Hepatocyte (in vitro differentiated cells): ENCODE data around the gene TNS3. TPM values are rescaled to one million over a fixed set of nuclear protein-coding genes. Genes with fewer than 3 reads are reported as not detected.

Experiments
- DNase-seq: peaks from one replicate; pipeline ENCODE4 v3.0.0-alpha.2; 2016; ENCODE audit warnings: low spot score
- H2AFZ ChIP-seq: fragments of 200-600 bp; sonication (generic); 2 replicates; pipeline ENCODE4 v1.6.0; 2016; ENCODE audit warnings: antibody characterized with exemption, mild to moderate bottlenecking
- H3K27ac ChIP-seq: fragments of 200-600 bp; sonication (generic); 2 replicates; pipeline ENCODE4 v1.5.1; 2016; ENCODE audit warnings: mild to moderate bottlenecking
- H3K27me3 ChIP-seq: fragments of 200-600 bp; sonication (generic); 2 replicates; pipeline ENCODE4 v1.6.1; 2016
- H3K36me3 ChIP-seq: fragments of 200-600 bp; sonication (generic); replicated peaks from 2 replicates; pipeline ENCODE4 v1.5.1; 2016; ENCODE audit warnings: low read depth; ENCODE audit not compliant: insufficient read depth
- H3K4me1 ChIP-seq: fragments of 200-600 bp; sonication (generic); 2 replicates; pipeline ENCODE4 v1.5.1; 2016; ENCODE audit warnings: mild to moderate bottlenecking, moderate library complexity; ENCODE audit not compliant: insufficient read depth
- H3K4me2 ChIP-seq: fragments of 200-600 bp; sonication (generic); 2 replicates; pipeline ENCODE4 v1.6.0; 2016
- H3K4me3 ChIP-seq: fragments of 200-600 bp; sonication (generic); 2 replicates; pipeline ENCODE4 v1.5.1; 2016; ENCODE audit warnings: mild to moderate bottlenecking
- H3K79me2 ChIP-seq: fragments of 200-600 bp; sonication (generic); 2 replicates; pipeline ENCODE4 v1.6.0; 2017; ENCODE audit warnings: mild to moderate bottlenecking
- H3K9me2 ChIP-seq: fragments of 200-600 bp; sonication (generic); replicated peaks from 2 replicates; pipeline ENCODE4 v1.6.0; 2017; ENCODE audit warnings: mild to moderate bottlenecking; ENCODE audit not compliant: insufficient read depth
- H3K9me3 ChIP-seq: fragments of 200-600 bp; sonication (generic); 2 replicates; pipeline ENCODE4 v1.5.1; 2016; ENCODE audit warnings: low read depth, mild to moderate bottlenecking
- H4K20me1 ChIP-seq: fragments of 200-600 bp; sonication (generic); 2 replicates; pipeline ENCODE4 v1.6.0; 2016; ENCODE audit warnings: mild to moderate bottlenecking; ENCODE audit not compliant: insufficient read depth, poor library complexity, severe bottlenecking
- CTCF ChIP-seq: fragments of 200-600 bp; sonication (generic); IDR thresholded peaks from 2 replicates; pipeline ENCODE4 v1.5.1; 2016; ENCODE audit warnings: antibody characterized with exemption, mild to moderate bottlenecking; ENCODE audit not compliant: poor library complexity
- EZH2 ChIP-seq: fragments of 200-600 bp; sonication (generic); IDR thresholded peaks from 2 replicates; pipeline ENCODE4 v1.6.1; 2016; ENCODE audit warnings: antibody characterized with exemption, mild to moderate bottlenecking, borderline replicate concordance
- EZH2phosphoT487 ChIP-seq: fragments of 200-600 bp; sonication (generic); IDR thresholded peaks from one replicate; pipeline ENCODE4 v1.6.1; 2018; ENCODE audit warnings: antibody characterized with exemption, mild to moderate bottlenecking, low read depth, moderate library complexity; ENCODE audit not compliant: unreplicated experiment, severe bottlenecking
- WGBS: methylation state at CpG from one replicate; pipeline ENCODE4 v1.1.6; 2016; ENCODE audit warnings: low lambda C conversion rate; ENCODE audit errors: missing lambda C conversion rate; 5-methylcytosine and 5-hydroxymethylcytosine counted together
- polyA plus RNA-seq: library from polyadenylated mRNA; unstranded; fragments of >200 nt; fragmentation: Nextera tagmentation; extraction: Ambion mirVana; gene quantifications from 2 replicates; pipeline ENCODE4 v1.2.1, GENCODE V29; 2016
- total RNA-seq: library from RNA; depleted of rRNA; stranded (reverse); fragments of >200 nt; gene quantifications from 2 replicates; pipeline ENCODE4 v1.2.3, GENCODE V29; 2014

Gene TNS3
- total and polyA plus RNA-seq, 2 experiments from 2014 or later = 30.0 to 73.3 TPM

DNA sequence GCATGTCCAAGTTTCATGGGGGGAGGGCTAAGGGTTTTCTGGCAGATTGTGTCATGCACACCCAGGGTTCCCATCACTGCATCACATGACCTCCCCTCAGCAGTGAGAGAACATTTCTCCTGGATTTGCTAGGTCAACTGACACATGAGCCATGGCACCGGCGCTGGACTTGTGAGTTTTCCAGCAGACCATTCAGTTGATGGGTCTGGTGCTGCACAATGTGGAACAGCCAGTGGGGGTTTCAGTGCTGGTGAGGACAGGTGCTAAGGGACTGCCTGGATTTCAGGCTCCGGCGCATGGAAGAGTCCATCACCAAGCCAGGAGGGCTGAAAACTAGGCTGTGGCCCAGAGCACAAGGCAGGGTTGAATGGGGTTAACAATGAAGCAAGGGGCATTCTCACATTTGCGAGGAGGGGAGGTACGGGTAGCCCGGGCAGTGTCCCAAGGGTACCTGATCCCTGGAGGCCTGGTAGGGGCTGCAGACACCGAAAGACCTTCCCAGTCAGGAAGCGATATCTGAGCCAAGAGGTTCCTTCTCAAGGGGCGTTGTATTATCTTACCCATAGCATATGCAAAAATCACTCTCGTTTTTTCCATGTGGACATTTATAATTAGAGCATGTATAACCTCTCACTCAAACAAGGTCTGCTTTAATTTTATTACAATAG lies 203.0 kb downstream of the TNS3 start:
- Histone ChIP-seq H3K4me2 (no peak overlapping the region), H4K20me1 (peaks cover 21% of the 10 kb centered on the region)

DNA sequence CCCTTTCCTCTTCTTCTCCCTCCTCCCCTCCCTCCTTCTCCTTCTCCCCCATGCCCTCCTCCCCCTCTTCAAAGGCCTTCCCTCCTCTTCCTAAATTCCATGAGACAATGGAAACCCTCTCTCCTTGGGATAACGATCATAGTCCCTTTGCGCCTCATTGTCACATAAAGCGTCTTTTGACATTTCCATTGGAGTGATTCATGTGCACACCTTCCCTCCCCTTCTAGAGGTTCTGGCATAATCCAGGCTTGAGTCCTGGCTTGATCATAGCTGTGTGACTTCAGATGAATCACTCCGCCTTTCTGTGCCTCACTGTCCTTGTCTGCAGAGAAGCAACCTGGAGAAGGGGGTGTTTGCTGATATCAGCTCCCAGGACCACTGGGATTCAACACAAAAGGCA lies 204.2 kb downstream of the TNS3 start:
- Histone ChIP-seq H3K4me2 (no peak overlapping the region), H3K4me3 (no peak overlapping the region), H4K20me1 (peaks cover 30% of the 10 kb centered on the region), H3K9me3 (no peaks in the 10 kb centered on the region), H3K9me2 (no peaks in the 10 kb centered on the region), H2AFZ (no peak overlapping the region), H3K27me3 (no peaks in the 10 kb centered on the region), H3K27ac (no peak overlapping the region), H3K36me3 (no peaks in the 10 kb centered on the region), H3K79me2 (peaks cover 63% of the 10 kb centered on the region), H3K4me1 (peaks cover 36% of the 10 kb centered on the region)
- 89% methylated on average over 4 of the region's 4 CpGs for WGBS
- TF ChIP-seq EZH2phosphoT487 (no peak), EZH2 (no peak), CTCF (no peak)
- DNase-seq = no peak

More for the DNA sequence above, 203.0 kb downstream of the TNS3 start:
- no peak for DNase-seq
- H3K27me3 ChIP-seq = no peaks in the 10 kb centered on the region
- H3K9me3 ChIP-seq = no peaks in the 10 kb centered on the region
- H3K27ac ChIP-seq = no peak overlapping the region
- 94% methylated on average over 11 of the region's 11 CpGs for WGBS
- no peaks in the 10 kb centered on the region for H3K36me3 ChIP-seq
- no peak for TF ChIP-seq EZH2phosphoT487
- no peak for TF ChIP-seq EZH2
- TF ChIP-seq CTCF = no peak
- H3K9me2 ChIP-seq = no peaks in the 10 kb centered on the region
- no peak overlapping the region for H2AFZ ChIP-seq
- no peak overlapping the region for H3K4me3 ChIP-seq
- H3K79me2 ChIP-seq = peaks cover 52% of the 10 kb centered on the region
- peaks cover 34% of the 10 kb centered on the region for H3K4me1 ChIP-seq

DNA sequence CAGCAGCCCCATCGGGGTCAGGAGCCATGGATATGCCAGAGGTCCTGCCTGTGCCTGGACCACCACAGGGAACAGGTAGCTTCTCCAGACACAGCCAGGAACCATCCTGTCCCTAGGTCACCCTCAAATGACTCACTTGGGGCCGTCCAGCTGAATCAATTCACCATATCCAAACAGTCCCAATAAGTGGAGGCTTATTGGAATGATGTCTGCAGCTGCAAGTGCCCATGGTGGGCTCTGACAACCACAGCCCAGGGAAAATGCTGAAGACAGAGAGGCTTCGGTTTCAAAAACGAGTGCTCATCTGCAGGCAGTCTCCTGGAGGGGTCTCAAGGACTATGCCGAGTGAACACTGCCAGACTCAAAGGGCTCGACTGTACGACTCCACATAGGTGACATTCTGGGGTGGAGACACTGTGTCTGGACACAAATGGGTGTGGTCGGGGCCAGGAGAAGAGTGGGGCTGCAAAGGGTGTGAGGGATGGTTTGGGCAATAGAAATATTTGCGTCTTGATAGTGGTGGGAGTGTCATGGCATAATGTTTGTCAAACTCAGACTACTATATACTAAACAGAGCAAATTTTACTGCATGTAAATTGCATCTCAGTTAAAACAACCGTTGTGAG lies 204.8 kb downstream of the TNS3 start:
- Histone ChIP-seq H3K4me1 (peaks cover 35% of the 10 kb centered on the region), H3K27me3 (no peaks in the 10 kb centered on the region), H3K27ac (no peak overlapping the region), H3K4me2 (no peak overlapping the region), H3K4me3 (no peak overlapping the region), H3K36me3 (no peaks in the 10 kb centered on the region), H2AFZ (no peak overlapping the region), H4K20me1 (peaks cover 32% of the 10 kb centered on the region), H3K9me3 (no peaks in the 10 kb centered on the region), H3K9me2 (no peaks in the 10 kb centered on the region), H3K79me2 (peaks cover 68% of the 10 kb centered on the region)
- TF ChIP-seq EZH2 = no peak
- no peak for TF ChIP-seq EZH2phosphoT487
- no peak for TF ChIP-seq CTCF
- no peak for DNase-seq
- WGBS = 86% methylated on average over 10 of the region's 10 CpGs
